ENCODE data around the gene PRR5L.

GRCh38 chr11:36273110-36273509 lies 23.0 kb upstream of the PRR5L start:
- TF ChIP-seq SUZ12 (IDR thresholded peaks at IDR 0.05; ENCODE audit: extremely low read depth, insufficient read depth, insufficient read length) (no peak), ZNF274 (IDR thresholded peaks at IDR 0.05; ENCODE audit: low read depth, low read length) (no peak), YY1 (IDR thresholded peaks at IDR 0.05; ENCODE audit: insufficient read depth, insufficient read length) (no peak)

Measured in NT2/D1 (cell line).